NCI-H2196 treated with DMSO at 0.1 percent for 48 hours (cell line): ENCODE measurements around the gene ZNF627.
"Not testable (repeated sequence)": the region's sequence is repeated elsewhere in the genome, so short reads cannot be mapped to it uniquely, and the experiment has no call there.

Experiments
- DNase-seq: peaks from one replicate; lab custom pipeline; 2025; ENCODE audit not compliant: unreplicated experiment; lab: John Stamatoyannopoulos, UW

The ZNF627 gene

DNA sequence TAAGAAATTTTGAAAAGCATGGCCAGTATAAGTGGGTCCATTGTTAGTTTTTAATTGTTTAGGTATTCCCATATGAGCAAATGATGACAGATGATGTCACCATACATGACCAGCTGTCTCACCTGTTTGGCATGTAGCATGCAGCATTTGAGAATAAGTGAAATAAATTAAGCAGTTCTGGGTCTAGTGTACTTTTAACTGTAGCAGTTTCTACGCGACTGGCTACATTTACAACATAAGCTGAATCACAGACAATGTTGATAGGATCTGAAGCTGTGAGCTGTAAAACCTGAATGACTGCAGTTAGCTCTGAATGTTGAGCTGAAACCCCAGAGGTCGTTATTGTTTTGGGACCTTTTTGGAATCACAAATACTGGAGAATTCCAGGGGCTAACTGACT is 25.1 kb downstream of the ZNF627 start:
- DNase-seq: not testable (repeated sequence)

DNA sequence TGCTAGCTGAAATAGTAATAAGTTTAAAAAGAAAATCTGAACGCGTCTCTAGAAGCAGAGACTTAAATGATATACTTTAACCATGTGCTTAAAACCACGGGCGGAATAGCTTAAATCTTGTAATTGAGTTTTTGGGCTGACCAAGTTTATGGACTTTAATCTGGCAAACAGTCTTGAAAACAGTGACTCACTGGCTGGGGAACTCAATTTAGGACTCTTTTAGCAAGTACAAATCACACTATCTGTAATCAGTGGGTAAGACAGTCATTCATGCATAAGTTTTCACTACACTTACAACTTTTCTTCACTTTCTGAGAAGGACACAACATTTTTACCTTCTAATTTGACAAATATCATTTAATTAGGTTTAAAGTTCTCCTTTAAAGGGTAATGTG is 26.8 kb downstream of the ZNF627 start:
- no peak for DNase-seq

DNA sequence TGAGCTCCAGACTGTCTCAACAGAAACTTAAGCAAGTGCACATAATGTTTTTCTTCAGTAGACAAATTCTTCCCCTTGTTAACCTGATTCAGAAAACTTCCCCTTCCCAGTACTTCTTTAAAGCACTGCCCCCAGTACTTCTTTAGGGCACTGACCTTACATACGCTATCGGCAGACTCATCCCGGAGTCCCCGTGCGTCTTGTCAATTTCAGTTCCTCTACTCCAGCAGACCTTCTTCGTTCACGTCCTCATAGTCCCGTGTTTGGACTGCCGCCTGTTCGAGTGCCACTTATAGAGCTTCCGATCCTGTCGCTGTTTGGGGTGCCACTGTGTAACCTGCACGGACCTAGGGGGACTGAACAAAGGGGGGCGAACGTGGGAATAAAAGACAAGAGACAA is 29.0 kb downstream of the ZNF627 start:
- no peak for DNase-seq

DNA sequence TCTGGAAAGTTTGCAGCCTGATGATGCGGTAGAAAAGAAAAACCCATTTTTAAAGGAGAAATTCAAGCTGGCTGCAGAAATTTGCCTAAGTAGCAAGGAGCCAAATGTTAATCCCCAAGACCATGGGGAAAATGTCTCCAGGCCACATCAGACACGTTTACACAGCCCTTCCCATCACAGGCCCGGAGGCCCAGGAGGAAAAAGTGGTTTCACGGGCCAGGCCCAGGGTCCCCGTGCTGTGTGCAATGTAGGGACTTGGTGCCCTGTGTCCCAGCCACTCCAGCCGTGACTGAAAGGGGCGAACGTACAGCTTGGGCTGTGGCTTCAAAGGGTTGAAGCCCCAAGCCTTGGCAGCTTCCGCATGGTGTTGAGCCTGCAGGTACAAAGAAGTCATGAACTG is 35.9 kb downstream of the ZNF627 start:
- no peak for DNase-seq

DNA sequence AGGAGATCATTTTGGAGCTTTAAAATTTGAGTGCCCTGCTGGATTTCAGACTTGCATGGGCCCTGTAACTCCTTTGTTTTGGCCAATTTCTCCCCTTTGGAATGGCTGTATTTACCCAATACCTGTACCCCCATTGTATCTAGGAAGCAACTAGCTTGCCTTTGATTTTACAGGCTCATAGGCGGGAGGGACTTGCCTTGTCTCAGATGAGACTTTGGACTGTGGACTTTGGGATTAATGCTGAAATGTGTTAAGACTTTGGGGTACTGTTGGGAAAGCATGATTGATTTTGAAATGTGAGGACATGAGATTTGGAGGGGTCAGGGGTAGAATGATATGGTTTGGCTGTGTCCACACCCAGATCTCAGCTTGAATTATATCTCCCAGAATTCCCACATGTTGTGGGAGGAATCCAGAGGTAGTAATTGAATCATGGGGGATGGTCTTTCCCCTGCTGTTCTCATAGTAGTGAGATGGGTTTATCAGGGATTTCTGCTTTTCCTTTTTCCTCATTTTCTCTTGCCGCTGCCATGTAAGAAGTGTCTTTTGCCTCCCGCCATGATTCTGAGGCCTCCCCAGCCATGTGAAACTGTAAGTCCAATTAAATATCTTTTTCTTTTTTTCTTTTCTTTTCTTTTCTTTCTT is 36.9 kb downstream of the ZNF627 start:
- DNase-seq: not testable (repeated sequence)

DNA sequence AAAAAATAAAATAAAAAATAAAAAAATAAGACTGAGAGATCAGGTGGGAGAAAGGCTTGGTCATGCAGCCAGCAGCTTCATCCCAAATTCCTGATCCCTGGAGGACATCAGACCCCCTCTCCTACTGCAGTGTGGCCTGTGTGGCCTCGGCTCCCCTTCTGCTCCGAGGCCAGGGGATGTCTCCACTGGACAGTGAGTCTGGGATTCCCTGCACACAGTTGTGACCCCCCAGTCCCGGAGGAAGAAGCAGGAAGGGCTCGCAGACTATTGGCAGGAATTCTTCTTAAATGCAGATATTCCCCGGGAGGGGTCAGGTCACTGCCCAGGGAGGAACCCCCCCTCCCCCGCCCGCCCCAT is 41.9 kb downstream of the ZNF627 start:
- no peak for DNase-seq

DNA sequence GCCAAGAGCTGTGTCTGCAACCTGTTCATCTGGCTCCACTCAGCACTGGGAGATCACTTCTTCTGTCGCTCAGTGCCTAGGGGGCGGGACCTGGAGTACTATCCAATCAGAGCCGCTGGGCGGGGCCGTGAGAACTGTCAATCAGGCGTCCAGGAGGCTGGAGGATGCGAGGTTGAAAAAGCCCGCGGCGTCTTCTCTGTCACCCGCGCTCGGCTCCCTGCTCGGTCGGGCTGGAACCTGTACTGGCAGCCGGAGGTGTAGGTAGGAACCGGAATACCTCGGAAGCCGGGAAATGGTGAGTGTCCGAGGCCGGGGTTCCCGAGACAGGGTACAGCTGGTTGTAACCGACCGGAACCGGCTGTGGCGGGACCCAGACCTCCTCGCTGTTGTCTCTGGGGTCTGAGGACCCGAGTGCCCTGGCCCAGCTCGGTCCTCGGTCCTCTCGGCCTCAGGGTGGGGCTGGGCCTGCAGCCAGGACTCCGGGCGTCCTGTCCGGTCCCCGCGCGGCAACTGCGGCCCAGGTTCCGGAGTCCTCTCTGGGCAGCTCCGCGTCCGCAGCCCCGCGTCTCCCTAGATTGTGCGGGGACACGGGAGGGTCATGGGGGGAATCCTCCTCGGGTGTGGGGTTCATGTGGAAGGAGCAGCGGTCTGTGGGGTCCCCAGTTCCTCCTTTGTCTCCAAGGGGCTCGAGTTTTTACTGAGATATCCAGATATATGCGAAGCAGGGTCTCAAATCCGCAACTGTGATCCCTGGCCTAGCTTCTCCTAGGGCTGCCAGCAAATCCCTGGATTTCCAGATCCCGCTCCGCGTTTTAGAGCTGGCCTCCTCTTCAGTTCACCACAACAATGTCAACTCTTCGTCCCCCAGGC is 42.6 kb downstream of the ZNF627 start:
- peak; percentile 96 for DNase-seq

DNA sequence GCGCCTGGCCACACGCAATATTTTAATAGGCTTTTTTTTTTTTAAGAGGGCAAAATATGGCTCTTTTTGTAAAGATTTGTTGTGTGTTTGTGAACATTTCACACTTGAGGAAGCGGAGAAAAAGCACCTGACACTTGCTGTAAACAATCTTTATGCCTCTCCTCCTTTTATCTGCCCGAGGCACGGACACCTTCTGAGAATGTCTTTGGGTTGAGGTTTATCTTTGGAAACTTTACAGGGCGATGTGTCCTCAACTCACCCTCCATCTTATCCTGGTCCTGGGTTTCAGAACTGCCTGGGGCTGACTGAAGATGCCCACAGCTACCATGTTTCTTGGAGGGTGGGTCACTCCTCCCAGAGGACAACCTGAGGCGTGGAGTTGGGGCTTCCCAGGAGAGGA is 44.0 kb downstream of the ZNF627 start:
- no peak for DNase-seq

DNA sequence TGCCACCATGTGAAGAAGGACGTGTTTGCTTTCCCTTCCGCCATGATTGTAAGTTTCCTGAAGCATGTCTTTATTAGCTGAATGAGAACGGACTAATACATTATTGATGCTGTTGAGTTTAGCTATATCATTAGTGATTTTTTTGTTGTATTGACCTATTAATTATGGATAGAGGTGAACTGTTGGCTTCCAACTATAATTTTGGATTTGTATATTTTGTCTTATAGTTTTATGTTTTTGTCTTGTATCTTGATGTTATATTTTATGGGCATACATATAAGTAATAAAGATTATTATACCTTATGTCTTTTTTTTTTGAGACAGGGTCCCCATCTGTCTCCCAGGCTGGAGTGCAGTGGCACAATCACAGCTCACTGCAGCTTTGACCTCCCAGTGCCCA is 45.6 kb downstream of the ZNF627 start:
- no peak for DNase-seq

DNA sequence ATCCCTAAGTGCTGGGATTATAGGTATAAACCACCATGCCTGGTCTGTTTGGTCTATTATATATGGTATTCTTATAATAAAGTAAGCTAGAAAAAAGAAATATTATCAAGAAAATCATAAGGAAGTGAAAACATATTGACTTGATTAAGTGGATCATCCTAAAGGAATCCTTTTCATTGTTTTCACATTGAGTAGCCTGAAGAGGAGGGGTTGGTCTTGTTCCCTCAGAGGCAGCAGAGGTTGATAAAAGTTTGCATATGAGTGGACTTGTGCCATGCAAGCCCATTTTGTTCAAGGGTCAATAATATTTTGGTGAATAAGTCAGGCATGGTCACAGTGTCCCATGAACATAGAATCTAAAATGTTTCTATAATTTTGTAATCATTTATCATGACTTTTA is 52.7 kb downstream of the ZNF627 start:
- no peak for DNase-seq

DNA sequence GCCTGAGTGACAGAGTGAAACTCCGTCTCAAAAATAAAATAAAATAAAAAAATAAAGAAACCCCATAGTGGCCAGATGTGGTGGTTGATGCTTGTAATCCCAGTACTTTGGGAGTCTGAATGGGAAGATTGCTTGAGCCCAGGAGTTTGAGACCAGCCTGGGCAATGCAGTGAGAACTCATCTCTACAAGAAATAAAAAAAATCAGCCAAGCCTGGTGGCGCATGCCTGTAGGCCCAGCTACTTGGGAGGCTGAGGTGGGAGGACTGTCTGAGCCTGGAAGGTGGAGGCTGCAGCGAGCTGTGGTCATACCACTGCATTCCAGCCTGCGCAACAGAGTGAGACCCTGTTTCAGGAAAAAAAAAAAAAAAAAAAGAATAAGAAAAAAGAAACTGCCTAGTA is 53.8 kb downstream of the ZNF627 start:
- DNase-seq: no peak

DNA sequence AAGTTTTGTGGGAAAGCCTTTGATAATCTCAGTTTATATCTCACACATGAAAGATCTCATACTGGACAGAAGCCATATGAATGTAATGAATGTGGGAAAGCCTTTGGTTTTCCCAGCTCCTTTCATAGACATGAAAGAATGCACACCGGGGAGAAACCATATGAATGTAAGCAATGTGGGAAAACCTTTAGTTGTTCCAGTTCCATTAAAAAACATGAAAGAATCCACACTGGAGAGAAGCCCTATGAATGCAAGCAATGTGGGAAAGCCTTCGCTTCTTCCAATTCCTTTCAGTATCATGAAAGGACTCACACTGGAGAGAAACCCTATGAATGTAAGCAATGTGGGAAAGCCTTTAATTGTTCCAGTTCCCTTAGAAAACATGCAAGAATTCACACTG is 54.8 kb downstream of the ZNF627 start:
- no peak for DNase-seq

DNA sequence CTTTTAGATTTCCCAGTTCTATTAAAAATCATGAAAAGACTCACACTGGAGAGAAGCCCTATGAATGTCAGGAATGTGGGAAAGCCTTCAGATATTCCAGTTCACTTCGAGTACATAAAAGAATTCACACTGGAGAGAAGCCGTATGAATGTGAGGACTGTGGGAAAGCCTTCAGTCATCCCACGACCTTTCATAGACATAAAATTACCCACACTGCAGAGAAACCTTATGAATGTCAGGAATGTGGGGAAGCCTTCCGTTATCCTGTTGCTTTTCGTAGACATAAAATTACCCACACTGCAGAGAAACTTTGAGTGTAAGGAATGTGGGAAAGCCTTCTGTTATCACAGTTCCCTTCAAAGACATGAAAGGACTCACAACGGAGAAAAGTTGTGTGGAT is 55.2 kb downstream of the ZNF627 start:
- no peak for DNase-seq

DNA sequence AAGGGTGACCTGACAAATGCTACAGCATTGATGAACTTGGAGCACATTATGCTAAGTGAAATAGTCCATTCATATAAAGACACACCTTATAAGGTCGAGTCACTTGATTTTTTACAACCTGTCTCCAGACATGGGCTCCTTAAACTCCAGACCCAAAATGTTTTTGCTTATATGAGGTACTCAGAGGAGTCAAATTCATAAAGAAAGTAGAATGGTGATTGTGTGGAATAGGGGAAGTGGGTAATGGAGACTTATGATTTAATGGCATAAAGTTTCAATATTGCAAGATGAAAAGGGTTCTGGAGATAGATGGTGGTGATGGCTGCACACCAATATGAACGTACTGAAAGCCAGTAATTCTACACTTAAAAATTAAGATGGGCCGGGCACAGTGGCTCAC is 59.3 kb downstream of the ZNF627 start:
- DNase-seq: no peak

DNA sequence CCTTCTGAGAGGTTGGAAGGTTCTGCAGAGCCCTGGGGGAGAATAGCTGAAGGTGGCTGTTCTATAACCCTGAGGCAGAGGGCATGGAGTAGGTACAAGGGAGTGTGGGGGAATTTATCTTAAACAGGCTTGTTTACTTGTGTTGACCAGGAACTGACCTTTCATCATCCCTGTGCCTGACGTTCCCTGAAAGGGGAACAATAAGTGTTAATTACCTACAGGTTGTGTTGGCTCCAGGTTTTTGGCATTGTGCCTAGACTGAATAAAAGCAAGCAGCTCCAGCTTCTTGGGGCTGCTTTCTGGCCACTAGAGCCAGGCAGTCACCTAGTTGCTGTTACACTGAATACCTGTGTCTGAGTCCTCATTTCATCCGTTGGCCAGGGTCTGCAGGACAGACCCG is 60.0 kb downstream of the ZNF627 start:
- DNase-seq: no peak

DNA sequence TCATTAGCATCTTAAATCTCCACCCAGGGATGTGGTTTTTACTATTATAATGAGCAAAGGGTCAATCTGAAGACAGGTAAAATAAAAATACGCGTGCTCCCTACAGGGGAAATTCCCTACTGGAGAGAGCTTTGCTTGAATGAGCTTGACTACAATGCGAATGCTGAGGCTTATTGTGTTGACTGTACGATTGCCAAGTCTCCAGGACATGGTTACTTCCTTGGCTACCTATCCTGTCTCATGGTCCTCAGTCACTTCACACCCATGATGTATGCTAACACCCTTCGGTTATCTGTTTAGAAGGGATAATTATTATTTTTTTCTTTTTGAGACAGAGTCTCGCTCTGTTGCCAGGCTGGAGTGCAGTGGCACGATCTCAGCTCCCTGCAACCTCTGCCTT is 61.7 kb downstream of the ZNF627 start:
- no peak for DNase-seq

DNA sequence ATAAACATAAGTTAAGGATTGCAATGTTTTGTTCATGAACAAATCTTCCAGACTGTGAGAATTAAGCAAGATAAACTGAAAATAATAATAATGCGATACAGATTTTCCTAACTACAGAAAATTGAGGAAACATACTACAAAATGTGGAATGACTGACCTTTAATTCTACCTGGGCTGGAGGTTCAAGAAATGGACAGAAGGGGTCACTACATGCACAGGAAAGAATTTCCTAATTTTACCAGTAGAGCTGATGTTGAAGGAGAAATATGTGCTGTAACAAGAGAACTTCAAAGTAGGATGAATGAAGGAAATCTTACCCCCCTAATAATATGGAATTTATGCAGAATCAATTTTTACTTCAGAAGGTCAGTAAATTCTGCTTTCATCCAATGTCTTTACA is 62.3 kb downstream of the ZNF627 start:
- DNase-seq: no peak

DNA sequence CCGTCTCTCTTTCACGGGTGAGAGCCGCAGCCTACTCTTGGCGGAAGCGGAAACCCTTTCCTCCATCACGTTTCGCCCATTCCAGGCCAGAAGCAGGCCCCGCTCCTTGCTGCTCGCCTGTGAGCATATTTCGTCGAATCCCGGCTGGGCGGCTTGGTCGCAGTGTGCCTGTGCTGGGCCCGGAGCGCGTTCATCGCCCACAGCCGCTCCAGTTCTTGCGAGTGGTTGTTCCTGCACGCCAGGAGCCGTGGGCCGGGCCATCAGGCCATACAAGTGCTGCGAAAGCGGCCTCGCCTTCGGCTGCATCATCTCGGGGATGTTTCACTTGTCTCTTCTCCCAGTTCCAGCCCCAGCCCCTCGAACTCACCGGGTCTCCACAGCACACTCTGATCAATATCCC is 65.0 kb downstream of the ZNF627 start:
- no peak for DNase-seq

DNA sequence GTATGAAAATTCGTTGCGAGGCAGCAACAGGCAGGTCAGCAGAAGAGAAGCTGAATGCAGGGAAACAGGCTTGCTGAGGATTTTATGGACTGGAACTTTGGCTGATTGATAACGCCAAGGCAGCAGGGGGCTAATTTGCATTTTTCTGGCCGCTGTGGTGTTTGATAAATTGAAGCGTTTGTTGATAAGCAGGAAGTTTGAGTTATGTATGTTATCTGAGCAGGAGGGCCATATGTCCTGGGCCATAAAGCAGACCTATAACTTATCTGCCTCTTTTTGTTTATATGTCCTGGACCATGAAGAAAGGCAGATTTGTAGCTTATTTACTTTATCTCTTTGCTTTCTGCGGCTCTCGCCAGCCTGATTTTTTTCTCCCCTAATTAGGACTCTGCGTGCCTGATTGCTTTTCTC is 65.9 kb downstream of the ZNF627 start:
- DNase-seq: no peak
